M059J (cell line): ENCODE results near the gene TBC1D22B. TPM values are rescaled to one million over a fixed set of nuclear protein-coding genes. Genes with fewer than 3 reads are reported as not detected.
"Not testable (repeated sequence)": the region's sequence is repeated elsewhere in the genome, so short reads cannot be mapped to it uniquely, and the experiment has no call there.

Experiments
- DNase-seq: peaks from one replicate; pipeline ENCODE4 v3.0.0-alpha.2; 2012; ENCODE audit warnings: low read depth
- total RNA-seq: library from RNA; depleted of rRNA; stranded (reverse); fragments of >200 nt; shearing (Covaris generic); gene quantifications from 2 replicates; pipeline ENCODE4 v1.2.3, GENCODE V29; 2014

Gene TBC1D22B
- total RNA-seq, 1 experiment from 2014 or later = 13.9 TPM

DNA sequence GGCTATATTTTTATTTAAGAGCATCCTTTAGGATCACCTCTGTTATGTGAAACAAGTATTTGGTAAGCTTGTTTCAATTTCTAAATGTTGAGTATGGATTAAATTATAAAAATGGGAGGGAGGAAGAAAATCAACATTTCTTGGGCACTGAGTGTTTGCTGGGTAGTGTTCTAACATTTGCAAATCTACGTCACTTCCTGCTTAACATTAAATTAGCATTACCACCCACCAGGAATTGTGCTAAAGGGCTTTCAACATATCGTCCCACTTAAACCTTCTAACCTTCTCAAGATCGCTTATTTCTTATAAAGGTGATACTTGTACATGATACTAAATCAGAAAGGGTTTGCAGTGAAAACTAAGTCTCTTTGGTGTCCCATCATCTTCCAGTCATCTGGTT, 8.3 kb downstream of the TBC1D22B start:
- DNase-seq = no peak

- no peak for DNase-seq
These were observed 11.5 kb downstream of the TBC1D22B start for GRCh38 chr6:37269105-37269504.

DNA sequence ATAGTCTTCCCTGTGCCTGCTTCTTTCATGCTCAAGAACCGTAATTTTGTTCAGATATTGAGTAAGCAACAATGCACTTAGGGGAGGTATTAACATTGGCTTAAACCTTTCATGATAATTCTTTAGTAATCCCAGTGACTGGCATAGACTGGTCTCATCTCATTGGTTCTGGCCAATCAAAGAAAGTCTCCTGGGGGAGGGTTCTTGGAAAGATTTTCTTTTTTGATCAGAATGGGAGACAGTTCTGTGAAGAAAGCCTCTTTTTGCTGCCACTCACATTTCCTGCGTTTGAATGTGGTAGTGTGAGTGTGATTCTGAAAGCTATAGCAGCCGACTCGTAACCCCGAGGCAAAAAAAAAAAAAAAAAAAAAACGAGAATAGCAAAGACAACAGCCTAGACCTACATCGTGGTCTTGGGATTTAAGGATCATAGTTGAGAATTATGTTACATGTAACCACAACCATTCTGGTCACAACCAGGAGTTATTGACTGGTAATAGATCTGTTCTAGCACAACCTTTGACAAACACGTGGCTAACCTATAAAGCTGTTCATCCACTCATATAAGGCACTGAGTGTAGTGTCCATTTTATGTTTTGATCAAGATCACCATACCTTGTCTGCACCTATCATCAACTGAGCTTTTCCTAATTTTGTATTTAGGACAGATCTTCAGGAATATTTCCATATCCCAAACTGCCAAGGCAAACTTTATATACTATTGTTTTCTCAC, 15.4 kb downstream of the TBC1D22B start:
- DNase-seq = no peak

DNA sequence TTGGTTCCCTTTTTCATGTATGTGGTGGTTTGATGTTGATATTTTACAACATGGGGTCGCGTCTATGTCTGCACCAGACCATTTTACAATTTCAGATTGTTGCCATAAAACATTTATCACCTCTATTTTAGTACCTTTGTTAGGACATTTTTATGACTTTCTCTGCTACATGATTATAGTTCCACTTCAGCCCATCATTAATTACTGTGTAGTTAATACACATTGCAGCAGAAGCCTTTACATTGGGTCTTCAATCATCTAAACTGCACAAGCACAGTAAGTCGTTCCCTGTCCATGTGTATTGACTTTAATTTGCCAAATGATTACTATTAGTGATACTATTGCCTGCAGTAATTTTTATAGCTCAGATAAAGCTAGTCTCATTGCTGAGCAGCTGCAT, 16.1 kb downstream of the TBC1D22B start:
- no peak for DNase-seq

GRCh38 chr6:37275350-37275749, 17.8 kb downstream of the TBC1D22B start:
- DNase-seq = no peak

DNA sequence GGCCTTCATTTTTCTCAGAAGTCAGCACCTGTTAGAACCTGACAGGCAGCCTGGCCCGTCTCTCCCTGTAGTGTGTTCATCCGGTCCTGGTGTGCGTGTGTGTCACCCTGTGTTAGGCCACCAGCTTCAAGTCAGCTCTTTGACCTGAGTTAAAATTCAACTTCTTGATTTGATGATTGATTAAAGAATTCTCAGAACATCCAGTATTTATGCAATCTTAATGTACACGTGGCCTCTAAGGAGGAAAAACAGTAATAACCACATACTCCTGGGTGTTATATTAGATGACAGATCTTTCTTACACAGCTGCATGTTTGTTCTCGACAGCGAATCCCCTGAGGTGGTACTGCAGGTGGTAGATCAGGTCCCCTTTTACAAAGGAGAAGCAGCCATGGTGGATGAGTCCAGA, 19.4 kb downstream of the TBC1D22B start:
- DNase-seq = no peak

GRCh38 chr6:37279366-37280134, 22.0 kb downstream of the TBC1D22B start:
- DNase-seq = peak; percentile 32

GRCh38 chr6:37280162-37280887, 22.8 kb downstream of the TBC1D22B start:
- no peak for DNase-seq

GRCh38 chr6:37282371-37282770, 24.8 kb downstream of the TBC1D22B start:
- DNase-seq = no peak

GRCh38 chr6:37283268-37283667, 25.7 kb downstream of the TBC1D22B start:
- DNase-seq = no peak

GRCh38 chr6:37283671-37284151, 26.1 kb downstream of the TBC1D22B start:
- no peak for DNase-seq

- DNase-seq = no peak
These were observed 27.2 kb downstream of the TBC1D22B start for GRCh38 chr6:37284781-37285180.

DNA sequence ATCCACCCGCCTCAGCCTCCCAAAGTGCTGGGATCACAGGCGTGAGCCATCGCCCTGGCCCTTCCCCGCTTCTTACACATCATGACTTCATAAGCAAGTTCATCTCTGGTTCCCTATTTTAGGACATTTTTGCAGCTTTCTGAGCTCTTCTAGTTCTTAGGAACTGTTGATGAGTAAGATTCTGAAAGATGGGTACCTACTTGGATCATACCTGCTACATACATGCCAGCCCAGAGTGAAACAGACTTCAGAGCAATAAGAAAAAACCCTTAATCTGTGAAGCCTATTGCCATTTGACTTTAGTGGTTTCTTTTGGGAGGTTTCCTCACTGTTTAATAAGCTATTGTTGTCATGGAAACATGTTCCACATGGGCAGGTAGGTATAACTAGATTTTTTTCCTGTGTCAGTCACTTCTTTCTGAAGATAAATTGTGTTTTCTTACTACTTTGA, 28.3 kb downstream of the TBC1D22B start:
- peak; percentile 24 for DNase-seq

DNA sequence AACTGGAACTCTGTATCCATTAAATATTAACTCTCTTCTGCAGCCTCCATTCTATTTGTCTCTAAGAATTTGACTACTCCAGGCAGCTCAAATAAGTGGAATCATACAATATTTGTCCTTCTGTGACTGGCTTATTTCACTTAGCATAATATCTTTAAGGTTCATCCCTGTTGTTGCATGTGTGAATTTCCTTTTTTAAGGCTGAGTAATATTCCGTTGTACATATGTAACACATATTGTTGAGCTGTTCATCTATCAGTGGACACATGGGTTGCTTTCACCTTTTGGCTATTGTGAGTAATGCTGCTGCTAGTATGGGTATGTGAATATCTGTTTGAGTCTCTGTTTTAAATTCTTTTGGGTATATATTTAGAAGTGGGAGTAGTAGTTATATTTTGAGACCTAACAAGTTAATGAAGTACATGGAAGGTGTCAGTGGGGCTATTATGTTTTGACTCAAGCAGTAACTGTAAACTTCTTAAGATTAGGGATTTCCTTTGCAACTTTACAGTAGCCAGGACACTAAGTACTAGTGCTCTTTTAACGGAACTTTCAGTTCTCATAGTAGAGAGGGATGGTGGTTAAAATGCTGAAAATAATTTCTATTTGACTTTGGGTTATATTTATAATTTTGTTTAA, 30.1 kb downstream of the TBC1D22B start:
- no peak for DNase-seq

DNA sequence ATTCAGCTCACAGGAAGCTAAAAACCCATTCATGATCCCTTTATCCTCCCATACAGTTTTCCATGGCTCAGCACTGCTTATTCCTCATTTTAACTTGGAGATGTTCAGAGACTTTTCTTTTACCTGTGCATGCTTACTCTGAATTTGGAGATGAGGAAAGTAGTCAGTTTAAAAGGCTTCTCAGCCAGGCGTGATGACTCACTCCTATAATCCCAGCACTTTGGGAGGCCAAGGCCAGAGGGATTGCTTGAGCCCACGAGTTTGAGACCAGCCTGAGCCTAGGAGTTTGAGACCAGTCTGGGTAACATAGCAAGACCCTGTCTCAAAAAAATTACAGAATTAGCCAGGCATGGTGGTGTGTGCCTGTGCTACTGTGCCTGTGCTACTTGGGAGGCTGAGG, 30.7 kb downstream of the TBC1D22B start:
- peak; percentile 50 for DNase-seq

DNA sequence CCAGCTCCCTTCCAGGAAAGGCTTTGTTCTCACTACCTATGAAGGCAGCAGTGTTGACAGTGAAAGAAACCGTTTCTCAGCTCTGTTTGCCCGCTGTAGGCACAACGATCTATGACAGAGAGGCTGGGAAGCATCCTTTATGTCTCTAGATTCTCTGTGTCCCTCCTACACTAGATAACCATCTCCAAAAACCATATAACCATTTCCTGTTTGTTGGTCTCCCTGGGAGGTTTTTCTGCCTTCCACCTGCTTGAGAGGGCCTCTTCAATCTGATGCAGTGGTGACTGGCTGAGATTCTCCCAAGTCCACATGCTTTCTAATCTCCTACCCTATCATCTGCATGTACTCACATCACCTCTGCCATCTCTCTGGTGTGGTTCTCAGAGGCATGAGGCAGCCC, 32.4 kb downstream of the TBC1D22B start:
- DNase-seq = peak; percentile 31

GRCh38 chr6:37293426-37293825, 35.9 kb downstream of the TBC1D22B start:
- DNase-seq = no peak

- DNase-seq = not testable (repeated sequence)
These were observed 40.1 kb downstream of the TBC1D22B start for GRCh38 chr6:37297637-37298036.

GRCh38 chr6:37298958-37299357, 41.4 kb downstream of the TBC1D22B start:
- no peak for DNase-seq

DNA sequence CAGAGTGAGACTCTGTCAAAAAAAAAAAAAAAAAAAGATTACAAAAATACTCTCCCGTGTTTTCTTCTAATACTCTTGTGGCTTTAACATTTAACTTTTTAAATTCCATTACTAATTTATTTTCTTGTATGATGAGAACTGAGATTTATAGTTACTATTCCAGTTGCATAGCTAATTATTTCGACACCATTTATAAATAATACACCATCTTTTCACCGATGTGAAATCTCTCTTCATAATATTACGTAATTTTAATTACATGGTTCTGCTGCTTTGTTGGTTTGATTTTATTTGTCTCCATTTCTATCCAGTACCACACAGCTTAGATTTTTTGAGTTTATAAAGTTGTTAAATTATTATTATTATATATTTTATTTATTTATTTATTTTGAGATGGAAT, 42.4 kb downstream of the TBC1D22B start:
- no peak for DNase-seq

DNA sequence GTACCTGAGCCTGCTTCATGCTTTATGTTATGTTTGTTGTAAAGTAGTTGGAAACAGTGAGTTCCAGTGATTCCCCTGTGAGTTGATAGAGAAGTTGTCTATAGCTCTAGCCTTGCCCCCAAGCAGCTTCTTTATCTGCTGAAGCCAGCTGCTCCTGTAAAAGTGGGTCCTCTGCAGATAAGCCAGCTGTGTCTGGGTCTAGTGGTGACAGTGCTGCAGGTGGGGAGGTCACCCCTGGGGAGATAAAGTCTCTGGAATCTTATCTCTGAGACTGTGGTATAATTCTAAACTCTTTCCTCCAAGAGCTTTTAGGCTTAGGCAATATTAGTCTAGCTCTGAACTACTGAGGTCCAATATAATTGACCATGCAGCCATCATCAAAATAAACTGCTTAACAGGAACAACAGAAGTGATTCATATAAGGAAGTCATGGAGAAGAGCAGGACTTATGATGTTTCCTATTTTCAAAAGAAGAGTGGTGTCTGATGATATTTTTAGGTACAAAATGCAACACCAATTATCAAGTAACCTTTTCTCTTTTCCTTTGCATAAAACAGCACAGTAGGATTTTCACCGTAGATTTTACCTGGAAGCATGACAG, 44.6 kb downstream of the TBC1D22B start:
- no peak for DNase-seq
